Astrocyte (in vitro differentiated cells and primary cell): ENCODE measurements around the gene ELP4.

ENCODE experiments used
- CTCF ChIP-seq: IDR thresholded peaks from 2 replicates; pipeline ENCODE4 v1.5.1; 2011; ENCODE audit warnings: low read depth, mild to moderate bottlenecking, inconsistent platforms, low read length, moderate library complexity; ENCODE audit not compliant: insufficient read depth
- EZH2 ChIP-seq: IDR thresholded peaks from 2 replicates; pipeline ENCODE4 v1.6.1; 2012; ENCODE audit warnings: mild to moderate bottlenecking, low read length, inconsistent platforms; ENCODE audit not compliant: insufficient read depth

GRCh38 chr11:31509051-31509428, 527 bp upstream of the ELP4 start:
- TF ChIP-seq CTCF = no peak
- no peak for TF ChIP-seq EZH2
